ENCODE data around the gene IMPA2. TPM values are rescaled to one million over a fixed set of nuclear protein-coding genes. Genes with fewer than 3 reads are reported as not detected.

Gene IMPA2
- total RNA-seq, 4 donors from 2014 or later: 28.5 to 61.7 (median 31.6) TPM

DNA sequence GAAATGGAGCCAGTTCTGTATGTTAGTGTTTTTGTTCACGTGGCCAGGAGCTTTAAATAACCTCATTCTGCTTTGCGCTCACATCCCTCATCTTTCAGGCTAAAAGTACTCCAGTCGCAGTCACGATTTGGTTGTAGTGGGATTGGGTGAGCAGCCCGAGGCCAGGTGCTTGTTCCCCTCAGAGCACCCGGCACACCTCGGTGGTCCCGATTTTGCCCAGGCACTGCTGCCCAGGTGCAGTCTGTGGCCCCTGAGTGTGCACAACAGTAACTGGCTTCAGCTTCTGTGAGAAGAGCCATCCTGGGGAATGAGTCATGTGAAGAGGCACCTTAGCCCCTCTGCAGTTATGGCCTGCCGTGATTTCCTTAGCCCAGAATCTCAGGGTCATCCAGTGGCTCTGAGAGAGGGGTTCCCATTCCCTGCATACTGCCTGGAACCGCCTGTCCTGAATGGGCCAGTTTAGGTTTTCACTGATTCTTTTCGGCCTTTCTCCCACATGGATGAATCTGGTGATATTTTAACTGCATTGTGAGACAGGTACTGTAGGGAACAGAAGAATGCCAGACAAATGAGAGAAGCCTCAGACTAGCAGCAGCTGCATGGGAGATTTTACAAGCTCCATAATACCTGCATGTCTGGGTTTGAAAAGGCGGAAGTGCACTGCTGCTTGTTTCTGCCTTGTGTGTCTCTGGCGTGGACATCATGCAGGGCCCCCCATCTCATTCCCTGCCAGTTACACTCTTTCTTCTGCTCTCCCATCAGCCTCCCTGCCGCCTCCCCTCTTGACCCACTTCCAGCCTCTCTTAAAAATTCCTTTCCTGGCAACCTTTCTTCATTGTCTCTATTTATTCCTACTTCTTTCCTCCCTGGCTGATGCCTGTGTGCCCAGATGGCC lies 33.5 kb downstream of the IMPA2 start:
- intact Hi-C loops (cut with DNase I; ENCODE audit: low total_unique reads): no loop called here
- Histone ChIP-seq H3K4me1 (no peaks in the 10 kb centered on the region), H3K4me3 (no peak overlapping the region), H3K27me3 (no peaks in the 10 kb centered on the region), H3K36me3 (no peaks in the 10 kb centered on the region), H3K27ac (no peak overlapping the region), H3K9me3 (no peaks in the 10 kb centered on the region)
- TF ChIP-seq POLR2A (IDR thresholded peaks at IDR 0.05): no peak
- TF ChIP-seq, protein P1, sequence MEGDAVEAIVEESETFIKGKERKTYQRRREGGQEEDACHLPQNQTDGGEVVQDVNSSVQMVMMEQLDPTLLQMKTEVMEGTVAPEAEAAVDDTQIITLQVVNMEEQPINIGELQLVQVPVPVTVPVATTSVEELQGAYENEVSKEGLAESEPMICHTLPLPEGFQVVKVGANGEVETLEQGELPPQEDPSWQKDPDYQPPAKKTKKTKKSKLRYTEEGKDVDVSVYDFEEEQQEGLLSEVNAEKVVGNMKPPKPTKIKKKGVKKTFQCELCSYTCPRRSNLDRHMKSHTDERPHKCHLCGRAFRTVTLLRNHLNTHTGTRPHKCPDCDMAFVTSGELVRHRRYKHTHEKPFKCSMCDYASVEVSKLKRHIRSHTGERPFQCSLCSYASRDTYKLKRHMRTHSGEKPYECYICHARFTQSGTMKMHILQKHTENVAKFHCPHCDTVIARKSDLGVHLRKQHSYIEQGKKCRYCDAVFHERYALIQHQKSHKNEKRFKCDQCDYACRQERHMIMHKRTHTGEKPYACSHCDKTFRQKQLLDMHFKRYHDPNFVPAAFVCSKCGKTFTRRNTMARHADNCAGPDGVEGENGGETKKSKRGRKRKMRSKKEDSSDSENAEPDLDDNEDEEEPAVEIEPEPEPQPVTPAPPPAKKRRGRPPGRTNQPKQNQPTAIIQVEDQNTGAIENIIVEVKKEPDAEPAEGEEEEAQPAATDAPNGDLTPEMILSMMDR (IDR thresholded peaks at IDR 0.05): no peak
- DNase-seq: no peak

DNA sequence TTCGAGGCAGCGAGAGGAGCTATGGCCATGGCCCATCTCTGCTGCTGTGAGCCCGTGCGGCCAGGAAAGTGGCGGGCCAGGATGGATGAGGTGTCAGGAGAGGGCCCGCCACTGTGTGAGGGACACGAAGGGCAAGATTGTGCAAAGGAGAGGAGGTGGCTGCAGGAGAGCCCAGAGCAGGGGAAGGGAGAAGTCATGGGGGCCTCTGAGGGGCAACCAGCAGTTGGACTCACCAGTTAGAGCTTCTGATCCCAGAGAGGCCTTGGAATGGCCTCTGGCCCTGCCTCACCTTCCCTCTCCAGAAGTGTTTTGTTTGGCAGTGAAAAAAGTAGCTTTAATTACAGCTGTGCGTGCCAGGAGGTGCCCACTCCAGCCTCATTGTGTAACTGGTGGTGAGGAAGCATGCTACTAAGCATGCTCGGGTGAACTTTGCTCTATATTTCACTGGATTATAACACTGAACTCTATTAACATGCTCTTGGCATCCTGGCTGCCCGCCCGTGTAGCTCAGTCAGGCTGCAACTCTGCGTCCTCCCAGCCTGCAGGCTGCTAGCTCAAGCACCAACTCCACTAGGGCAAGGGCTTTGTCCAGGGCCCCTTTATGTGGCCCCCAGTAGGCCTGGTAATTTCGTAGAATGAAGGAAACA lies 34.2 kb downstream of the IMPA2 start:
- no peaks in the 10 kb centered on the region for H3K9me3 ChIP-seq
- no peaks in the 10 kb centered on the region for H3K27me3 ChIP-seq
- no peaks in the 10 kb centered on the region for H3K36me3 ChIP-seq
- intact Hi-C loops (cut with DNase I; ENCODE audit: low total_unique reads): no loop called here
- TF ChIP-seq, protein P1 (IDR thresholded peaks at IDR 0.05): no peak
- TF ChIP-seq POLR2A (IDR thresholded peaks at IDR 0.05): no peak
- H3K27ac ChIP-seq: no peak overlapping the region
- H3K4me3 ChIP-seq: no peak overlapping the region
- DNase-seq: no peak
- H3K4me1 ChIP-seq: no peaks in the 10 kb centered on the region

DNA sequence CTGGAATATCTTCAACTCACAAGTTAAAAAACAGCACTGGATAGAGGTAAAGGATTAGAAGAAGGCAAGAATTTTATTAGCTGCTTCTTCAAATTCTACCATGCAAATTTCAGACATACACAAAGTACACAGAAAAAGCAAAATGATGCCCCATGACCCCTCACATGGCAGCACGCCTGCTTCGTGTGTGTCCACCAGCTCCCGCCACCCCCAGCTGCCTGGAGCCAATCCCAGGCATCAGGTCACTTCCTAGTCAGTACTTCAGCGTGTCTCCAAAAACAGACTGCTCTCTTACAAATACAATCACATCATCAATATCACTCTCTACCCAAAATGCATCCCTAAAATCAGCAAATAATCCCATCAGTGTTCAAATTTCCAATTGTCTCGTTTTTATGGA lies 35.8 kb downstream of the IMPA2 start:
- H3K27ac ChIP-seq: no peak overlapping the region
- H3K4me1 ChIP-seq: no peaks in the 10 kb centered on the region
- intact Hi-C loops (cut with DNase I; ENCODE audit: low total_unique reads): no loop called here
- no peak overlapping the region for H3K4me3 ChIP-seq
- no peaks in the 10 kb centered on the region for H3K36me3 ChIP-seq
- DNase-seq: no peak
- H3K27me3 ChIP-seq: no peaks in the 10 kb centered on the region
- no peak for TF ChIP-seq POLR2A (IDR thresholded peaks at IDR 0.05)
- no peaks in the 10 kb centered on the region for H3K9me3 ChIP-seq

DNA sequence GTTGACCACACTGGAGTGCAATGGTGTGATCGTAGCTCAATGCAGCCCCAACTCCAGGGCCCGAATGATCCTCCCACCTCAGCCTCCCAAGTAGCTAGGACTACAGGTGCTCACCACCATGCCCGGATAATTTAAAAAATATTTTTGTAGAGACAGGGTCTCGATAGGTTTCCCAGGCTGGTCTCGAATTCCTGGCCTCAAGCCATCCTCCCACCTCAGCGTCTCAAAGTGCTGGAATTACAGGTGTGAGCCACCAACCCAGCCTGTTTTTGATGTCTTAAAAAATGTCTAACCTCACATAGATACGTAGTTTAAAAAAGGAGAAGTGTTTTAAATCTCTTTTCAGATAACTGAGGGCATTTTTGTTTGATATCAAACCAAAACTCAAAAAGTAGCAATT lies 37.6 kb downstream of the IMPA2 start:
- H3K27ac ChIP-seq: no peak overlapping the region
- H3K4me1 ChIP-seq: no peaks in the 10 kb centered on the region
- no peaks in the 10 kb centered on the region for H3K9me3 ChIP-seq
- H3K36me3 ChIP-seq: no peaks in the 10 kb centered on the region
- no peaks in the 10 kb centered on the region for H3K27me3 ChIP-seq
- intact Hi-C loops (cut with DNase I; ENCODE audit: low total_unique reads): no loop called here
- no peak for TF ChIP-seq POLR2A (IDR thresholded peaks at IDR 0.05)
- TF ChIP-seq, protein P1 (IDR thresholded peaks at IDR 0.05): no peak
- no peak for DNase-seq
- H3K4me3 ChIP-seq: no peak overlapping the region

DNA sequence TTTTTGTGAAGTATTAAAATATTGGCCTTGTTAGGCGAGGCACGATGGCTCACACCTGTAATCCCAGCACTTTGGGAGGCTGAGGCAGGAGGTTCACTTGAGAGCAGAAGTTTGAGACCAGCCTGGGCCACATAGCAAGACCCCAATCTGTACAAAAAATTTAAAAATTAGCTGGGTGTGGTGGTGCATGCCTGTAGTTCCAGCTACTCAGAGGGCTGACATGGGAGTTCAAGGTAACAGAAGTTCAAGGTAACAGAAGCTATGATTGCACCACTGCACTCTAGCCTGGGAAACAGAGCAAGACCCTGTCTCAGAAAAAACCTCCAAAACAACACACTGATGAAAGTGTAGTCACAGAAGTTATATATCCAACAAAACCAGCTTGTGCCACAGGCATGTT lies 39.8 kb downstream of the IMPA2 start:
- Histone ChIP-seq H3K36me3 (no peaks in the 10 kb centered on the region), H3K4me1 (no peaks in the 10 kb centered on the region), H3K27me3 (no peaks in the 10 kb centered on the region), H3K4me3 (no peak overlapping the region), H3K9me3 (no peaks in the 10 kb centered on the region), H3K27ac (no peak overlapping the region)
- TF ChIP-seq, protein P1 (IDR thresholded peaks at IDR 0.05): no peak
- TF ChIP-seq POLR2A (IDR thresholded peaks at IDR 0.05): no peak
- DNase-seq: no peak
- intact Hi-C loops (cut with DNase I; ENCODE audit: low total_unique reads): no loop called here

Data from uterus (tissue), 4 donors.